Vagina (tissue), 2 donors: ENCODE data around the gene TTC7B.

ENCODE experiments used
- POLR2AphosphoS5 ChIP-seq, 2 donors: sonication (generic); formaldehyde crosslinking; IDR thresholded peaks; one replicate each; pipeline ENCODE4 v1.9.0; 2017; ENCODE audit warnings: antibody characterized with exemption in 2 of 2, mild to moderate bottlenecking in 2 of 2, low read depth in 1 of 2; ENCODE audit not compliant: insufficient read depth in 1 of 2
- TF ChIP-seq, protein P1 (sequence below), 3 experiments: fragments of 450-650 bp in 2 of 3; fragments of 200-600 bp in 1 of 3; sonication (generic) in 1 of 3; IDR thresholded peaks; one replicate each; pipeline ENCODE4 v1.5.1; 2017 to 2019; ENCODE audit warnings: antibody characterized with exemption in 3 of 3, mild to moderate bottlenecking in 2 of 3, moderate library complexity in 2 of 3

DNA sequence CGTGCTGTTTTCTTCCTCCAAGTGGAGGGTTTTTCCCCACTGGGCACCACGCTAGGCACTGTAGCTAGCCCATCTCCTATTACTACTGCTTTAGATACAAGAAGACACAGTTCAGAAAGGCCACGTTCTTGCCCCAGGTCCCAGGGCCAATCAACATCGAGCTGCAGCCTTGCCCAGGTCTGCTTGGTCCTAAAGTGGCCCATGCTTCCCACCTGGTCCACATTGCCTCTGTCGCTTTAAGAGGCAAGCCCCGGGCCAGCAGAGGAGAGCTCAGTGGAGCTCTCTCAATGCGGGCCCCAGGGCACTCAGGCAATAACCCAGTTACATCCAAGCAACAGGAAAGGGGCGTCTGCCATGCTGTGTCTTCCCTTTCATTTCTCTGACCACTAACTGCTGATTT, 271.3 kb downstream of the TTC7B start:
- TF ChIP-seq POLR2AphosphoS5 (IDR thresholded peaks at IDR 0.05; ENCODE audit: insufficient read depth in 1 of 2, low read depth in 1 of 2), result no peak
- TF ChIP-seq, protein P1, sequence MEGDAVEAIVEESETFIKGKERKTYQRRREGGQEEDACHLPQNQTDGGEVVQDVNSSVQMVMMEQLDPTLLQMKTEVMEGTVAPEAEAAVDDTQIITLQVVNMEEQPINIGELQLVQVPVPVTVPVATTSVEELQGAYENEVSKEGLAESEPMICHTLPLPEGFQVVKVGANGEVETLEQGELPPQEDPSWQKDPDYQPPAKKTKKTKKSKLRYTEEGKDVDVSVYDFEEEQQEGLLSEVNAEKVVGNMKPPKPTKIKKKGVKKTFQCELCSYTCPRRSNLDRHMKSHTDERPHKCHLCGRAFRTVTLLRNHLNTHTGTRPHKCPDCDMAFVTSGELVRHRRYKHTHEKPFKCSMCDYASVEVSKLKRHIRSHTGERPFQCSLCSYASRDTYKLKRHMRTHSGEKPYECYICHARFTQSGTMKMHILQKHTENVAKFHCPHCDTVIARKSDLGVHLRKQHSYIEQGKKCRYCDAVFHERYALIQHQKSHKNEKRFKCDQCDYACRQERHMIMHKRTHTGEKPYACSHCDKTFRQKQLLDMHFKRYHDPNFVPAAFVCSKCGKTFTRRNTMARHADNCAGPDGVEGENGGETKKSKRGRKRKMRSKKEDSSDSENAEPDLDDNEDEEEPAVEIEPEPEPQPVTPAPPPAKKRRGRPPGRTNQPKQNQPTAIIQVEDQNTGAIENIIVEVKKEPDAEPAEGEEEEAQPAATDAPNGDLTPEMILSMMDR (IDR thresholded peaks at IDR 0.05), result no peak
